Measurements from ENCODE around the gene MBD3L5. TPM values are rescaled to one million over a fixed set of nuclear protein-coding genes. Genes with fewer than 3 reads are reported as not detected.
A peak's percentile ranks its signal among the peaks of the same experiment; 100 is the strongest.

Gene MBD3L5
- total and polyA plus RNA-seq, 9 of the 15 experiments (the other 6 are each of a cell fraction or from before 2014, with no cell fraction given), result not detected

- TF ChIP-seq CHAMP1 (IDR thresholded peaks at IDR 0.05), result 0 out of 2 replicates have a peak, but pooled peaks have one; percentile 64
- TF ChIP-seq FOXA1 (IDR thresholded peaks at IDR 0.05; ENCODE audit: borderline replicate concordance), result no peak
- TF ChIP-seq ZNF23 (CRISPR knock-in tag; IDR thresholded peaks at IDR 0.05), result no peak
- TF ChIP-seq ZSCAN32 (CRISPR knock-in tag; IDR thresholded peaks at IDR 0.05), result no peak
- no peak for TF ChIP-seq CREB3L1 (IDR thresholded peaks at IDR 0.05; ENCODE audit: borderline replicate concordance, low read depth)
- no peak for TF ChIP-seq NRF1 (conservative IDR thresholded peaks at IDR 0.05 in 1 of 2, IDR thresholded peaks at IDR 0.05 in 1 of 2)
These were observed 47.6 kb downstream of the MBD3L5 start (continued) for GRCh38 chr19:7078008-7078407.

Other genes with a start within 250 kb of the MBD3L5 start
- 0.08 and 0.09 TPM in 2 replicates for gene ADGRE1, start 143.0 kb upstream of the MBD3L5 start, total RNA-seq (2014; rRNA removed)
- gene ADGRE1, start 143.0 kb upstream of the MBD3L5 start, total RNA-seq (2014; rRNA removed; fragmentation: Illumina TruSeq; extraction: Trizol), result 0.22 and 0.45 TPM in 2 replicates
- 0.25 and 0.26 TPM in 2 replicates for gene ADGRE1, start 143.0 kb upstream of the MBD3L5 start, total RNA-seq (2015; rRNA removed; fragmentation: Illumina TruSeq; extraction: Trizol)
- 0.07 and 0.49 TPM in 2 replicates for gene ADGRE1, start 143.0 kb upstream of the MBD3L5 start, total RNA-seq (2021)
- 0.19 and 0.25 TPM in 2 replicates for gene ADGRE1, start 143.0 kb upstream of the MBD3L5 start, polyA plus RNA-seq (2011; rRNA removed)
- gene ADGRE1, start 143.0 kb upstream of the MBD3L5 start, polyA plus RNA-seq (2014; fragmentation: Illumina TruSeq; extraction: Trizol), result 0.25 and 0.30 TPM in 2 replicates
- under 1 TPM in 1 of 2 experiments, not detected in 1; 0.28 TPM for gene ADGRE1, start 143.0 kb upstream of the MBD3L5 start, polyA plus RNA-seq (2014; fragmentation: Nextera tagmentation; extraction: Ambion mirVana)
- 0.24 and 0.31 TPM in 2 replicates for gene ADGRE1, start 143.0 kb upstream of the MBD3L5 start, polyA plus RNA-seq (2014; rRNA removed)
- not detected in 2 replicates for gene MBD3L2B, start 9.1 kb upstream of the MBD3L5 start, total RNA-seq (2014; rRNA removed)
- gene MBD3L2B, start 9.1 kb upstream of the MBD3L5 start, total RNA-seq (2014; rRNA removed; fragmentation: Illumina TruSeq; extraction: Trizol), result not detected in 2 replicates
- gene MBD3L2B, start 9.1 kb upstream of the MBD3L5 start, total RNA-seq (2015; rRNA removed; fragmentation: Illumina TruSeq; extraction: Trizol), result not detected in 2 replicates
- gene MBD3L2B, start 9.1 kb upstream of the MBD3L5 start, total RNA-seq (2021), result not detected in 2 replicates
- gene MBD3L2B, start 9.1 kb upstream of the MBD3L5 start, polyA plus RNA-seq (2011; rRNA removed), result not detected in 2 replicates
- gene MBD3L2B, start 9.1 kb upstream of the MBD3L5 start, polyA plus RNA-seq (2014; fragmentation: Illumina TruSeq; extraction: Trizol), result not detected in 2 replicates
- gene MBD3L2B, start 9.1 kb upstream of the MBD3L5 start, polyA plus RNA-seq (2014; fragmentation: Nextera tagmentation; extraction: Ambion mirVana), result not detected
- not detected in 2 replicates for gene MBD3L2B, start 9.1 kb upstream of the MBD3L5 start, polyA plus RNA-seq (2014; rRNA removed)
- gene MBD3L4, start 9.6 kb downstream of the MBD3L5 start, total RNA-seq (2014; rRNA removed), result not detected in 2 replicates
- gene MBD3L4, start 9.6 kb downstream of the MBD3L5 start, total RNA-seq (2014; rRNA removed; fragmentation: Illumina TruSeq; extraction: Trizol), result not detected in 2 replicates
- gene MBD3L4, start 9.6 kb downstream of the MBD3L5 start, total RNA-seq (2015; rRNA removed; fragmentation: Illumina TruSeq; extraction: Trizol), result not detected in 2 replicates
- not detected in 2 replicates for gene MBD3L4, start 9.6 kb downstream of the MBD3L5 start, total RNA-seq (2021)
- gene MBD3L4, start 9.6 kb downstream of the MBD3L5 start, polyA plus RNA-seq (2011; rRNA removed), result not detected in 2 replicates
- gene MBD3L4, start 9.6 kb downstream of the MBD3L5 start, polyA plus RNA-seq (2014; fragmentation: Illumina TruSeq; extraction: Trizol), result not detected in 2 replicates
- gene MBD3L4, start 9.6 kb downstream of the MBD3L5 start, polyA plus RNA-seq (2014; fragmentation: Nextera tagmentation; extraction: Ambion mirVana), result not detected
- not detected in 2 replicates for gene MBD3L4, start 9.6 kb downstream of the MBD3L5 start, polyA plus RNA-seq (2014; rRNA removed)
- gene MBD3L2, start 18.7 kb downstream of the MBD3L5 start, total RNA-seq (2014; rRNA removed), result not detected in 2 replicates
- gene MBD3L2, start 18.7 kb downstream of the MBD3L5 start, total RNA-seq (2014; rRNA removed; fragmentation: Illumina TruSeq; extraction: Trizol), result not detected in 2 replicates
- gene MBD3L2, start 18.7 kb downstream of the MBD3L5 start, total RNA-seq (2015; rRNA removed; fragmentation: Illumina TruSeq; extraction: Trizol), result not detected in 2 replicates
- gene MBD3L2, start 18.7 kb downstream of the MBD3L5 start, total RNA-seq (2021), result not detected in 2 replicates
- not detected in 2 replicates for gene MBD3L2, start 18.7 kb downstream of the MBD3L5 start, polyA plus RNA-seq (2011; rRNA removed)
- not detected in 2 replicates for gene MBD3L2, start 18.7 kb downstream of the MBD3L5 start, polyA plus RNA-seq (2014; fragmentation: Illumina TruSeq; extraction: Trizol)
- gene MBD3L2, start 18.7 kb downstream of the MBD3L5 start, polyA plus RNA-seq (2014; fragmentation: Nextera tagmentation; extraction: Ambion mirVana), result not detected
- not detected in 2 replicates for gene MBD3L2, start 18.7 kb downstream of the MBD3L5 start, polyA plus RNA-seq (2014; rRNA removed)
- gene MBD3L3, start 28.1 kb downstream of the MBD3L5 start, total RNA-seq (2014; rRNA removed), result not detected in 2 replicates
- not detected in 2 replicates for gene MBD3L3, start 28.1 kb downstream of the MBD3L5 start, total RNA-seq (2014; rRNA removed; fragmentation: Illumina TruSeq; extraction: Trizol)
- not detected in 2 replicates for gene MBD3L3, start 28.1 kb downstream of the MBD3L5 start, total RNA-seq (2015; rRNA removed; fragmentation: Illumina TruSeq; extraction: Trizol)
- not detected in 2 replicates for gene MBD3L3, start 28.1 kb downstream of the MBD3L5 start, total RNA-seq (2021)
- not detected in 2 replicates for gene MBD3L3, start 28.1 kb downstream of the MBD3L5 start, polyA plus RNA-seq (2011; rRNA removed)
- not detected in 2 replicates for gene MBD3L3, start 28.1 kb downstream of the MBD3L5 start, polyA plus RNA-seq (2014; fragmentation: Illumina TruSeq; extraction: Trizol)
- not detected for gene MBD3L3, start 28.1 kb downstream of the MBD3L5 start, polyA plus RNA-seq (2014; fragmentation: Nextera tagmentation; extraction: Ambion mirVana)
- gene MBD3L3, start 28.1 kb downstream of the MBD3L5 start, polyA plus RNA-seq (2014; rRNA removed), result not detected in 2 replicates
- 5.1 and 5.7 TPM in 2 replicates for gene ZNF557, start 39.1 kb downstream of the MBD3L5 start, total RNA-seq (2014; rRNA removed)
- 5.6 and 7.1 TPM in 2 replicates for gene ZNF557, start 39.1 kb downstream of the MBD3L5 start, total RNA-seq (2014; rRNA removed; fragmentation: Illumina TruSeq; extraction: Trizol)
- gene ZNF557, start 39.1 kb downstream of the MBD3L5 start, total RNA-seq (2015; rRNA removed; fragmentation: Illumina TruSeq; extraction: Trizol), result 6.6 and 6.7 TPM in 2 replicates
- 5.4 TPM in 2 replicates for gene ZNF557, start 39.1 kb downstream of the MBD3L5 start, total RNA-seq (2021)
- gene ZNF557, start 39.1 kb downstream of the MBD3L5 start, polyA plus RNA-seq (2011; rRNA removed), result 3.5 and 4.0 TPM in 2 replicates
- gene ZNF557, start 39.1 kb downstream of the MBD3L5 start, polyA plus RNA-seq (2014; fragmentation: Illumina TruSeq; extraction: Trizol), result 2.6 and 3.0 TPM in 2 replicates
- 1 to 10 TPM; 3.8 to 4.4 TPM for gene ZNF557, start 39.1 kb downstream of the MBD3L5 start, polyA plus RNA-seq (2014; fragmentation: Nextera tagmentation; extraction: Ambion mirVana)
- 2.2 and 2.8 TPM in 2 replicates for gene ZNF557, start 39.1 kb downstream of the MBD3L5 start, polyA plus RNA-seq (2014; rRNA removed)

Measured in K562 (cell line).